ENCODE results near the gene GNAQ.

Gene GNAQ

GRCh38 chr9:77939149-77939668, 92.4 kb downstream of the GNAQ start:
- DNase-seq: no peak

DNA sequence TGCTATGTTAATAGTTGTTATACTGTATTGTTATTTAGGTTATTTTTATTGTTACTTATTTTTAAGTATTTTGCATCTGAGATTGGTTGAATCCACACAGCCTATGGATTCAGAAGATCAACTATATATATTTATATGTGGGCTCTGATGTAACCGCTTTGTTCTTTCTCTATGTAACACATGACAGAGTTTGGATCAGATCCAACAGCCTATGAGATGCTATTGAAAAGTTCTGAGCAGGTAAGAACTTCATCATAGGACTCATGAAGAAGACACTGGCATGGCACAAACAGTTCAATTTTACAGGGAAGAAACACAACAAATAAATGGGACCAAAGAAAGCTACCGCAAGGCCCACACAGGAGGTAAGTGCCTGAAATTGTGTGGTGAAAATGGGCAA, 93.4 kb downstream of the GNAQ start:
- no peak for DNase-seq

DNA sequence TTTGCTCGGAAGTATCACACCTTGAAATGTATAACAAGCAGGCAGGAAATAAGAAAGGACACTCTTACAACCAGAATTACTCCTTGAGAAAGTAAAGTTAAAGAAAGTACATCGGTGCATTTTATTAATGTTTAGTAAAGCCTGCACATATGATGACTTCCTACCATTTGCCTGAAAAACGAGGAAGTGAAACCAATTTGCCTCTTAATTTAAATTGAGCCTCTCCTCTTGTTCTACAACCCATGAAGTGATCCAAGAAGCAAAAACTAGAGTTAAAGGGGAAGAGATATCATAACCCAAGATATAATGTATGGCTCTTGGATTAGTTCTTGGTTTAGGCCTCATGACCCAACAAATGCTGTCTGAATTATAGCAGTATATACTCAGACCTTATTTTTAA, 95.6 kb downstream of the GNAQ start:
- no peak for DNase-seq

GRCh38 chr9:77935211-77935610, 96.4 kb downstream of the GNAQ start:
- no peak for DNase-seq

DNA sequence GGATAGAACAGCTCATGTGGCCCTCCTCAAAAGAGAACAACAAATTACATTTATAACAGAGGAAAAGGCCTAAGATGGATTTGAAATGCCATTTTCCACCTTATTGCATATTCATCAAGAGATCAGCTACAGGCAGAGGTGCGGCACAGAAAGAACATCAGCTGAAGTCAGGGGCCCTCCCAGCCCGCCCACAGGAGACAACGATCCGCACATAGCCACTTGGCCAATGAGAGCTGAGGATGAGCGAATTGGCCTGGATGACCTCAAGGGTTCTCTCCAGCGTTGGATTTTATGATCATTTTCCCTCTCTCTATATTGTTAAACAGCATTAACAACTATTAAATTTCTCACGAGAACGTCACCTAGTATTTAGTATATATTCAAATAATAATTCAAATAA, 97.6 kb downstream of the GNAQ start:
- no peak for DNase-seq

DNA sequence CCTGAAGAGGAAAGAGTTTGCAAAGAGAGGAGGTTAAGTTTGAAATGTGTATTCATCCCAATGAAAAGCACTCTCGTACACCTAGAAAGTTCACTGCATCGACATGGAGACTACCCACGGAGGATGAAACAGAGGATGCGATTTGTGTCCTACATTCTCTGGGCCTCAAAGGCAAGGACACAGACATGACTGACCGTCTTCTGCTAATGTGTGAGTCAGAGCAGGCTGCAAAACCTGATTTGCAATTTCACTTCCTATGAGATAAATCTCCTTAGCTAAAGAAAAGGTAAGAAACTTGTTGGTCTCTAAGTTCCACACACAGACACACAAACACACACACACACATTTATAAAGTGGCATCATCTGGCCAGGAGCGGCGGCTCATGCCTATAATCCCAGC, 98.6 kb downstream of the GNAQ start:
- no peak for DNase-seq

GRCh38 chr9:77929942-77930341, 101.7 kb downstream of the GNAQ start:
- DNase-seq: no peak

DNA sequence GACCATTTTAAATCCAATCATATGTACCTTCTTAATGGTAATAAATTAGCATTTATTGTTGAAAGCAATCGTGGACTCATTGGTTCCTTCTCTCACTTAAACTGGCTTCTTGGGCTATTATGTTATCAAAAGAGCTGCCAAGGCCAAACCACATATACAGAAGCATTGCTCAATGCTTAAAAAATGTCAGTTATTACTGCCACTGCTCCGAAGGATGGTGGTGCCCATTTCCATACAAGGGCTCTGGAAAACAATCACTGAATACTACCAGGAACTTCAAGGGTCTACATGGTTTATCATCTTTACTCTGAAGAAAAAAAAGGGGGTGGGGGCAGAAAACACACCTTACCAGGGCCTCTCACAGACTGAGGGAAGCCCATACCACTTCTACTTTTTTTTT, 104.3 kb downstream of the GNAQ start:
- no peak for DNase-seq

DNA sequence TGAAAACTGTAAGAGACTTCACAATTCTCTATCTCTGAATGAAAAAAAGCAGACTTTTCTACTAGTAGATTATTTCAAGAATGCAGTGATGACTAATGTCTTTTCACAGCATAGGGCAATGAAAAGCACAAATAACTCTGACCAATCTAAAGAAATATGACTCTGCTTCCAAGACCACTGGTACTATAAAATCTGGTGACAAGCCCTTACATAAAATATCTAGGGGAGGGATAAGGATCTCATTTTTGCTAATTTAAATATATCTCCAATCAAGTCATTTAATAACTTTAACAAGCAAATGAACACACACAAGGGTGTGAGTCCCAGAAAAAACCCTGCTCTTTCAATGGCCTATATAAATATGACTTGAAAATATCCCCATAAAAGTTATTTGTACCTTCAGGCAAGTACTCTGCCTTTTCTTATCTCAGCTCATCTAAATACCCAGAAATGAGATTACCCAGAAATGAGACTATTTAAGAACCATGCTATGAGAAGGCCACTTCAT, 105.2 kb downstream of the GNAQ start:
- no peak for DNase-seq

DNA sequence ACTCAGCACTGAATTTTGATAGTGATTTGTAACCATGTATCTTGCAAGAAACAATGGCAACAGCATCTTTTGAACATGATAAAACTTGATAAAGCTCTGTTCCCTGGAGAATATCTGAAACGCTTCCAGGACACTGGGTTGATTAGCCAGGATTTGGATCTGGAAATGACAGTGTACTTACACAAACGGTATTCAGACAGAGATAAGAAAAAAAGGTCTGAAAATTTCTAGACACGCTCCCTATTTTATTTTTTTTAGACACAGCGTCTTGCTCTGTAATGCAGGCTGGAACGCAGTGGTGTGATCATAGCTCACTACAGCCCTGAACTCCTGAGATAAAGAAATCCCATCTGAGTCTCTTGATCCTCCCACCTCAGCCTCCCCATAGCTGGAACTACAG, 109.0 kb downstream of the GNAQ start:
- no peak for DNase-seq

DNA sequence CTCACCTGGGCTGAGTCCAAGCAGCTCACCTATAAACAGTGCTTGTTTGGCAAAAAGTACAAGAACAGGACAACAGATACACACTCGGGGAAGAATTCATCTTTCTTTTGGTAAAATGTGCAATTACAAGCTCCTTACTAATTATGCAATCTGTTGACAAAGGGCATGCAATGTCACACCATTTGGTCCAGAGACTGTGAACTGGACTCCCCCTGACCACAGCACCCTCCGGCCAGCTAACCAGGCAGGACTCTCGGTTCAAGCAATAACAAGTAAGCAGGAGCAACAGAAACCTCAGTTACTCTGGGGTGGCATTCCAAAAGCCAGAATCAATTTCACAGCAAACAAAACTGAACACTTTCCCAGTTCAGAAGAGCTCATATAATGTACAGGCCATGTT, 113.8 kb downstream of the GNAQ start:
- DNase-seq: no peak

DNA sequence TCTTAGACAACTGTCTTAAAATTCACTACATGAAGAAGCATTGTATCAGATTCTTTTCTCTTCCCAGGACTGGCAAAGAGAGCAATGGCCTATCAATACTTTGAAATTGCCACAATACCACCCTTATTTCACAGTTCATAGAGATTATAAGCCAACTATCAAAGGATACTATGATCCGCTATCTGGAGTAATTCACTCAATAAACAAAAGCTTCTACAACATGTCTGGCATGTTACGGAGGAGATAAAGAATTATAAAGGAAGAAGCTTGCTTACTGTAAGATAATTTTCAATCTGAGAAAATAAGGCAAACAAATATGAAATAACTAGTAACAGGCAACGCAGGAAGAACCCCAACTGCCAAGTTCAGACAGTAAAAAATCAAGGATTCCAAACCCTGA, 114.8 kb downstream of the GNAQ start:
- no peak for DNase-seq

- DNase-seq: no peak
These were observed 115.2 kb downstream of the GNAQ start for GRCh38 chr9:77916410-77916819.

GRCh38 chr9:77915744-77916143, 115.9 kb downstream of the GNAQ start:
- no peak for DNase-seq

- no peak for DNase-seq
These were observed 118.5 kb downstream of the GNAQ start for GRCh38 chr9:77912895-77913693.

DNA sequence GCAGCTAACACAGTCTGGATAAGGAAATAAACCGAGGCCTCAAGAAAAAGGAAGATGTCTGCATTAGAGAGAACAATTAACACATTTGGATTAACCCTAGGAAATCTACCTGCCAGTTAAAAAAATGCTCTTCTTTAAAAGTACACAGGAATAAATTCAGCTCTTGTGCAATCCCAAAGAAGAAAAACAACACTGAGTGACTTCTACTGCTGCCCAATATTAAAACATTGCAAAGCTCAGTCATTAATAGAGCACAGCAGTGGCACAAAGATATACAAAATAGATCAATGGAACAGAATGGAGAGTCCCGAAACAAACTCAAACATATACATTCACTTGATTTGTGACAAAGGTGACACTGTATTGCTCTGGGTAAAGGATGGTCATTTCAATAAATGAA, 119.7 kb downstream of the GNAQ start:
- no peak for DNase-seq

GRCh38 chr9:77910194-77910621, 121.4 kb downstream of the GNAQ start:
- no peak for DNase-seq

DNA sequence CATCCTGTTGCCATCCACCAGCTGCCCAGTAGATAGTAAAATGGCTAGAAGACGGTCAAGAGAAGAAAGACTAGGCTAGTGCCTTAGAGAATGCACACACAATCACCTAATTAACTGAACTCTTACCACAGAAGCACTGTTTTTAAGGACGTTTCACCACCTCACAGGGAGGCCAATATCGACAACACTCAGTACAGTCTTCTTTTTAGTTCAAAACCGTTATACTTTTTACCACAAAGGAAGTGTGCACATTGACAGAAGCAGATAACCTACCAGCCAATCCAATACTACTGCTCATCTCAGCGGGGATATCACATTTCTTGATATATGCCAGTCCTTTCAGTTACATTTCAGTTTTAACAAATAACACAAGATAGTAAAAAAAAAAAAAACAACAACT, 122.3 kb downstream of the GNAQ start:
- DNase-seq: no peak

DNA sequence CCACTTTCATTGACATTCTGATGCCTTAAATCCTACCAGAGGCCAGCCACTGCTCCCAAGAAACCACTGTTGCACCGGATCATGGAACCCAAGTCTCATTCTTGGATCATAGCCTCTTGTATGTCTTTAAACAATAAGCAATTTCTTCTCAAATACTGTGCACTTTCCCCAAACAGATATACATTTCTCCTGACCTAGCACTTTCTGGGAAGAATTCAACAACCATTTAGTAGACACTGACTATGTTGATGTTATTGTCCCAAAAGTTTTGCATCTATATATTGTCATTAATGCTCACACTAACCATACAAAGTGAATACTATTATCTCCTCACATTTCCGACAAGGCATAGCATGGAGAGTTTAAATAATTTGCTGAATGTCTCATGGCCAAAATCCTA, 123.3 kb downstream of the GNAQ start:
- DNase-seq: no peak

DNA sequence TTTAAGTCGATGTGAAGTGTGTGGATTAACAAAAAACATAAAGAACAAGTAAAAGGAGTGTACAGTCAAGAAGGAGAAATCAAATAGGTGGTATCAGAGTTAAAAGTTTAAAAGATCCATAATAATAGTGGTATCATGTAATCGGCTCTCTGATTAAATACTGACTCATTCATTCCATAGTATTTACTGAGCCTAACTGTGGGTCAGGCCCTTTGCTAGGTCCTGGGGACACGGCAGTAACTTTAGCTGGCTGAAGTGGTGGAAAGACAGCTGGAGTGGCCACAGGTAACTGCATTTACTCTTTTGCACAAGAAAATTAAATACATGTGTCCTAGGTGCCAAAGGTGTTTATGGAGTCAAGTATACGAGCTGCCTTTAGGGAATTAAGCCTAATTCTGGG, 124.0 kb downstream of the GNAQ start:
- DNase-seq: no peak

DNA sequence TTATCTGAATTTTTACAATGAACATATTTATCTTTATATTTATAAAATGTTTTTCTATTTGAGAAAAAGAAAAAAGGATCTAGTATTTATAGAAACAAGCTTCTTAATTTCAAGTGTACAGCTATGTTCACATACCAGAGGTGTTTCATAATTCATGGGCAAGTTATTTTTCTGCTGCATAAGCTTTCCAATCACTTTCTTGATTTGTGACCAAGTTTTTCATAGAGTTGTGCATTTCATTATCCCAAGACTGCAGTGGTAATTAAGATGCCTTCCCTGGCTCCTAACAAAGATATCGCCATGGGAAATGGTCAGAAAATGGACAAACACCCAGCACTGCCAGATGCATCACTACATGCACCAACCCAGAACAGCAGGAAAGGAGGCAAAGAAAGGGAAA, 124.6 kb downstream of the GNAQ start:
- no peak for DNase-seq

GRCh38 chr9:77903666-77904285, 127.8 kb downstream of the GNAQ start:
- DNase-seq: no peak

GRCh38 chr9:77901771-77902170, 129.8 kb downstream of the GNAQ start:
- DNase-seq: no peak

GRCh38 chr9:77901018-77901417, 130.6 kb downstream of the GNAQ start:
- DNase-seq: no peak
